ENCODE data around the gene ADM5.

- no peak for TF ChIP-seq CTCF (IDR thresholded peaks at IDR 0.05; ENCODE audit: insufficient read depth, low read length)
- TF ChIP-seq REST (IDR thresholded peaks at IDR 0.05; ENCODE audit: insufficient replicate concordance, low read depth) = no peak
- no peak for TF ChIP-seq POLR2AphosphoS5 (IDR thresholded peaks at IDR 0.05; ENCODE audit: low read depth)
- no peak for TF ChIP-seq GABPA (IDR thresholded peaks at IDR 0.05; ENCODE audit: low read depth)
These were observed 21.1 kb downstream of the ADM5 start for GRCh38 chr19:49710372-49710951.
